Esophagus squamous epithelium (tissue), 4 donors: ENCODE results near the gene NPHP4.

Source experiments
- POLR2A ChIP-seq, 4 donors: fragments of 450-650 bp; IDR thresholded peaks; one replicate each; pipeline ENCODE4 v1.6.1; 2017; ENCODE audit warnings: antibody characterized with exemption in 4 of 4, mild to moderate bottlenecking in 4 of 4, moderate library complexity in 3 of 4
- TF ChIP-seq, protein P1 (sequence below), 6 experiments: fragments of 450-650 bp in 4 of 6; fragments of 200-600 bp in 2 of 6; sonication (generic) in 2 of 6; IDR thresholded peaks; one replicate each; pipeline ENCODE4 v1.5.1; 2016 to 2019; ENCODE audit warnings: antibody characterized with exemption in 6 of 6, mild to moderate bottlenecking in 4 of 6, moderate library complexity in 4 of 6

GRCh38 chr1:5973771-5974170 lies 18.5 kb downstream of the NPHP4 start:
- TF ChIP-seq POLR2A (IDR thresholded peaks at IDR 0.05): no peak
- TF ChIP-seq, protein P1, sequence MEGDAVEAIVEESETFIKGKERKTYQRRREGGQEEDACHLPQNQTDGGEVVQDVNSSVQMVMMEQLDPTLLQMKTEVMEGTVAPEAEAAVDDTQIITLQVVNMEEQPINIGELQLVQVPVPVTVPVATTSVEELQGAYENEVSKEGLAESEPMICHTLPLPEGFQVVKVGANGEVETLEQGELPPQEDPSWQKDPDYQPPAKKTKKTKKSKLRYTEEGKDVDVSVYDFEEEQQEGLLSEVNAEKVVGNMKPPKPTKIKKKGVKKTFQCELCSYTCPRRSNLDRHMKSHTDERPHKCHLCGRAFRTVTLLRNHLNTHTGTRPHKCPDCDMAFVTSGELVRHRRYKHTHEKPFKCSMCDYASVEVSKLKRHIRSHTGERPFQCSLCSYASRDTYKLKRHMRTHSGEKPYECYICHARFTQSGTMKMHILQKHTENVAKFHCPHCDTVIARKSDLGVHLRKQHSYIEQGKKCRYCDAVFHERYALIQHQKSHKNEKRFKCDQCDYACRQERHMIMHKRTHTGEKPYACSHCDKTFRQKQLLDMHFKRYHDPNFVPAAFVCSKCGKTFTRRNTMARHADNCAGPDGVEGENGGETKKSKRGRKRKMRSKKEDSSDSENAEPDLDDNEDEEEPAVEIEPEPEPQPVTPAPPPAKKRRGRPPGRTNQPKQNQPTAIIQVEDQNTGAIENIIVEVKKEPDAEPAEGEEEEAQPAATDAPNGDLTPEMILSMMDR (IDR thresholded peaks at IDR 0.05): no peak
